NOMO-1 (cell line): ENCODE results near the gene PIGL.
"Not testable (repeated sequence)": the region's sequence is repeated elsewhere in the genome, so short reads cannot be mapped to it uniquely, and the experiment has no call there.

Experiments used
- DNase-seq, 2 experiments: peaks; one replicate each; lab custom pipeline; 2025; ENCODE audit not compliant: unreplicated experiment in 2 of 2; lab: John Stamatoyannopoulos, UW

Gene PIGL

DNA sequence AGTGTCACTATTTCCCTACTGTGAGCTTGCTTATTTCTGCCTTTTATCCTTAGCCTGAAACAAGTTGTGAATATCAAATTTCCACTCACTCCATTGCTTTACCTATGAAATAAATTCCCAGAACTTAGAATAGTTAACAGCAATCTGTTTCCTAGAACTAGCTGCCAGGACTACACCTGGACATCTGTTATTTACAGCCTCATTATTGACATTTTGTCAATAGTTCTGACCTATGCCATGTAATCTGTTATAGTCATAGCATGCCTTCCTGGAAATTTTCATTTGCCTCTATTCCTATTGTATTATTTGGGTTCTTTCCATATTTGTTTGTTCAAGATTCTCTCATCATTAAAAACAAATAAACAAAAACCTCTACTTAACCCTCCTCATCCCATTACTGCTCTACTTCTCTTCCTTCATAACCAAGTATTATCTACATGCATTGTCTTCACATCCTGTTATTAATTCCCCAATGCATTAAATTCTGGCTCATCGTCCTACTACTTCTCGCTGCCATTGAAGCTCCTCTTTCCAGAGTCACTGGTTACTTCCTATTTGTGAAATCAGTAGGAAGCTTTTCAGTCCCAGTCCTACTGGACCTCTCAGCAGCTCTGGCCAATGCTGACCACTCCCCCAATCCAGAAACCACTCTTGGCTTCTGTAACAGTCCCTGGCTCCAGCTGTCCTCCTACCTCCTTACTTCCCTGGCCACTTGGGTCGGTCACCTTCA lies 55.3 kb downstream of the PIGL start:
- DNase-seq: no peak

DNA sequence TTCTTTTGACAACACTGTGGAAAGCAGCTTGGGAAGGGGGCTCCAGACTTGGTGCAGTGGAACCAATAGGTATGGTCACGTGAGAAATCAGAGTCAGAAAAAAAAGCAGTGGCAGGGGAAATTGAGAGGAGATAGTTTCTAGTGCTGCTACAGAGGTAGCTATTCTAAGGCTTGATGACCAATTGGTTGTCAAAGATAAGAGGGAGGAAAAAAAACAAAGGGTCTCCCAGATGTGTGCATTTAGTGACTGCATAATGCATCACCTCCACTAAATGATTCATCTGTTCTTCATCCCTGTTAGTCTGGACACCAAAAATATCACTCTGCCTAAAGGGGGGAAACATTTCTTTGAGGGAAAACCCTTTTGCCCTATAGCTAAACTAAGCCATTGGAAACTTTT lies 56.5 kb downstream of the PIGL start:
- DNase-seq: no peak

DNA sequence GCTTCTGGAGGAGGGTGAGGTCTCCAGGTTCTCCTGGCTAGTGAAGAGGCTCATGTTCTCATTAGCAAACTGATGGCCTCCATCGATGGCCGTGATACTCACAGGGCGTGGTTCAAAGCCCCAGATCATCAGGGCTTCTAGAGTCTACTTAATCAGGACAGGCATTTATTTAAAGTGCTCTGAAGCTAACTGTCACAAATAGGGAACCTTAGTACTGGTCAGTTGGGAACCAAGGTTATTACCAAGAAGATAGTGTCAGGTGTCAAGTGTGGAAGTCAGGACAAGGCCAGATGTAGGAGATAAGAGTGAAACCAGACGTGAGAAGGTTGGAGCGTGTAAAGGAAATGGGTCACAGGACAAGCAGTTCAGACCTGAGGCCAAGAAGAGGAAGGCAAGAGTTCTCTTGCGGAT lies 56.9 kb downstream of the PIGL start:
- DNase-seq: no peak

GRCh38 chr17:16275024-16275423 lies 58.0 kb downstream of the PIGL start:
- no peak for DNase-seq

DNA sequence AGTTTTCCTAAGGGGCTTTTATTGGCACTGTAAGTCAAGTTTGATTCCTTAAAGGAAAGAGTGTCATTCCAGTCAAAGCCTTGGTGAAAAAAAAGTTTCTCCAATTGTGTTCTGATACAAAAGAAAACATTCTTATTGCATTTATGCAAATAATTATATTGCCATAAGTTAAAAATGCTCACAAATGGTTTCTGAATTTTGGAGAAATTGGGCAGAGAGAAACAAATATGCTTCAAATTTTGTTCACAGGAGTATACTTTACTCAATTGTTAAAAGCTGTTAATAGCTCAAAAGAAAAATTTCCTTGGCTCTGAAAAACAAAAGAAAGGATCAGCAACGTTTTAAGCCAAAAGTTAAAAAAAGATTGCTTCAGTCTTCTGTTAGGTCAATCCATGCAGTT lies 60.2 kb downstream of the PIGL start:
- no peak for DNase-seq

- no peak for DNase-seq
These were observed 64.3 kb downstream of the PIGL start for GRCh38 chr17:16281351-16281750.

- DNase-seq: no peak
These were observed 65.5 kb downstream of the PIGL start for GRCh38 chr17:16282522-16282921.

- no peak for DNase-seq
These were observed 66.7 kb downstream of the PIGL start for GRCh38 chr17:16283705-16284104.

DNA sequence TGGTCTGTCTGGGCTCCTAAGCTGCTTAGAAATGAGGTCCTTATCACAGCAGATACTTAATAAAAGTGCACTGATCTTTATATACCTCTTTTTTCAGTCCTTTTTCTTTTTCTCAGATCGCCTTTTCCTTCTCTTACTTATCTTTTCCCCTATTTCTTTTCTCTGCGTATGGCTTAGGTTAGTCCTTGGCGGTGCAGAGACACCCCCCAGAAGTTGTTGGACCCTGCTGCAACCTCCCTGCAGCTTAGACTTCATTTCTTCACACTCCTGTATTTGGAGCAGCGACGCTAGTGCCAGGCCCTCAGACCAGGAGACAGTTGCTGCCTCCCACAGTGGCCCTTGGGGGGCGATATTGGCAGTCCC lies 68.6 kb downstream of the PIGL start:
- DNase-seq: no peak

DNA sequence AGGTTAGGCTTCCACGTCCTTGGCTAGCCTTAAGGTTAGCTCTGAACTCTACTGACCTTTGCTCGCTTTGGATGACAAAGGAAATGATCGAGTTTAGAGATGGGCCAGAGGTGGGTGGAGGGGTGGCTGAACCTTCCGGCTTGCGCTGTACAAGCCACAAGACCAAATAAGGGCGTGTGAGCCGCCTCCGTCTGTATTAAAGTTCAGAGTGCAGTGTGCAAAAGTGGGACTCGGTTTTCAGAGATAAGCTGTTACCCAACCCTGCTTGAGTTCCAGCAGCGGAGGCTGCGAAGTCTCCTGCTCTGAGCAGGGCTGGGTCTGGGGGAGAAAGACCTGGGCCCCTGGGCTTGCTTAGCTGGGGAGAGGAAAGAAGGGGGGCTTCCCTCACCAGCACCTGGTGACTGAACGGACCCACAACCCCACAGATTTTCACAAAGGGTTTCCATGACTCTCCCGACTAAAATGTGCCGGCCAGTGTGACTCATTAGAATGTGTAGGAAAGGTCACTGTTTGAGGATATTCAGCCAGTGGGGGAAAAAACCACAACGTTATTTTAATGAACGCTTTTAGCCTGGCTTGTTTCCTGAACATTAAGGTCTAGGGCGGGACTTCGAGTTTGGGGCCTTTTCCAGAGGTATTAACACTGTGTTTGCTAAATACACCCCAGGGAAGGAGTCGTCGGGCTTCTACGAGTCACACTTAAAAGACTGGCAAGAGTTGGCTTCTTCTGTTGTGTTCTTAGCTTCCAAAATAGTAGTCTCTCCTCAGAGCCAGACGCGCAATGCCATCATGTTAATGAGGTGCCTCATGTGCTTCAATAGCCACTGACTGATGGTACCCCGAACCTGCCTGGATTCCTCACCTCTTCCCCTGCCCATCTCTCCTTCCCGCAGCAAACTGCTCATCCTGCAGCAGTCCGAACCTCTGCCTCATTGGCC lies 69.3 kb downstream of the PIGL start:
- peak; percentile 99 for DNase-seq

- DNase-seq: peak in 1 of 2 experiments; percentile 32
These were observed 70.0 kb downstream of the PIGL start for GRCh38 chr17:16286947-16287562.

DNA sequence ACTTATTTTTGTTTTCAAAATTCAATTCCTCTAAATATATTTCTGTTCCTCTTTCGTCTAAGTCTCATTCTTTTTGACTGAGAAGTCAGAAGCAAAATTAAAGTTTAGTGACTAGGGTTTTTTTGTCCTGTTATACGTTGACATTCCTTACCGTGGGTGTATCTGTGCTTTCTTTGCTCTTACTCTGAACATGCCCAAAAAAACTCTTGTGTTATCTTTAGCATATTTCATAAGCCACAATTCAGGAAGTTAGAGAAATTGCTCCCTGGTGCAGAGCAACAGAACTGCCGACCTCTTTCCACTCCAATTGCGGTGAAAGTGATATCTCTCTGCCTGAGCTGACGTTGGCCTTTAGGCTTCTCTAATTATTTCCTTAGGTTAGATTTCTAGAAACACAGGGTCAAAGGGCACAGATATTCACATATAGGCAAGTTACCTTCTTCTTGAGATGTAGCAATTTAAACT lies 70.6 kb downstream of the PIGL start:
- DNase-seq: peak; percentile 89 to 98

DNA sequence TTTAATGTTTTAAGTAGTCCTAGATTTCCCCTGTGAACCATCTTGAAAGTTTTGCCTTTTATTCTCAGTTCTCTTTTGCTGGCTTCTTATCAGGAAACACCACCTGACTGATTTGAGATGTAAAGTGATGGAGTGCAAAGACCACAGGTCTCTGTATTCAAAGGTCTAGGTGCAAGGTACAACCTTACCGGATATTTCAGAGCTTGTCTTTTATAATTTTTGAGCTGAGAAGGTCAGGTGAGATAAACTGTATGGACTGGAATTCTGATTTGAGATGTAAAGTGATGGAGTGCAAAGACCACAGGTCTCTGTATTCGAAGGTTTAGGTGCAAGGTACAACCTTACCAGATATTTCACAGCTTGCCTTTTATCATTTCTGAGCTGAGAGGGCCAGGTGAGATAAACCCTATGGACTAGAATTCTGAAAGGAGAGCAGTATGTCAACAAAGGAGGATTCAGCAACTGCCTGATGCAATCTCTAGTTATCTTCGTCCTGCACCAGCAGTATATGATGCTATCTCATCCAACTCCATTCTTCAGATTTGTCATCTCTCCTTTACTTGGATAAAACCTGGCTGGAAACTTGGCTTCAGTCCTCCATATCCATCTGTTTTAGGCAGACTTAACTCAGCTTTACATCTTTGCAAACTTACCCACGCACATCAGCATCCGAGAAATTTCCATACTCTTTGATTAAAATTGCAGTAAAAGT lies 72.0 kb downstream of the PIGL start:
- DNase-seq: no peak

GRCh38 chr17:16293931-16294330 lies 76.9 kb downstream of the PIGL start:
- no peak for DNase-seq

- no peak for DNase-seq
These were observed 77.5 kb downstream of the PIGL start for GRCh38 chr17:16294560-16294959.

DNA sequence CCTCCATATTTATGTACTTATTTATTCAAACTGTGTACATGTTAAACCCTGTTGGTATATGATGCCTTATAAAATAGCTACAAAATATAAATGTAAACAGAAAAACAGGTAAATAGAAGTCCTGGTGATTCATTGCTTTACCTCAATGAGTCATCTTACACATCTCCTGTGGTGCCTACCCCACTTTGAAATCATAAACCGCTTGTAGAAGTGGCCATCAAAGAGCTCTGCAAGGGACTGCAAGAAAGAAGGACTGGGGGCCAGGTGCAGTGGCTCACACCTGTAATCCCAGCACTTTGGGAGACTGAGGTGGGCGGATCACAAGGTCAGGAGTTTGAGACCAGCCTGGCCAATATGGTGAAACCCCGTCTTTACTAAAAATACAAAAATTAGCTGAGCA lies 79.1 kb downstream of the PIGL start:
- not testable (repeated sequence) for DNase-seq

GRCh38 chr17:16297367-16298139 lies 80.5 kb downstream of the PIGL start:
- DNase-seq: no peak

GRCh38 chr17:16298140-16298662 lies 81.2 kb downstream of the PIGL start:
- DNase-seq: no peak

GRCh38 chr17:16300554-16300953 lies 83.5 kb downstream of the PIGL start:
- DNase-seq: no peak
